ENCODE results near the gene LRRIQ3. TPM values are rescaled to one million over a fixed set of nuclear protein-coding genes. Genes with fewer than 3 reads are reported as not detected.

Gene LRRIQ3
- total and polyA plus RNA-seq, 10 of the 15 experiments (the other 5 are each of a cell fraction or from before 2014, with no cell fraction given), result 1.1 to 5.1 (median 2.7) TPM

- WGBS (ENCODE audit: insufficient coverage, insufficient replicate concordance, low lambda C conversion rate, missing lambda C conversion rate), result 0% methylated on average over 2 of the region's 2 CpGs
- FAIRE-seq (peak; percentile 87), DNase-seq (ENCODE audit: low read depth, low spot score) (peak; percentile 1), ATAC-seq (peak; percentile 63)
- SMC1A ChIA-PET (ENCODE audit: uncharacterized antibody, unreplicated experiment), result interaction anchor here (1.0 to 4.1 kb wide), 8 partner anchors 13 to 691 kb away, joined by 3 to 41 read pairs (median 4); no protein-coding TSS in a partner anchor
- no peaks in the 10 kb centered on the region for H3K4me1 ChIP-seq (ENCODE audit: control insufficient read depth, insufficient read depth, low read length)
- BruUV-seq (replicated peaks), result no TSS peak
- H3K9ac ChIP-seq (ENCODE audit: control insufficient read depth, insufficient read depth, low read length), result no peak overlapping the region
- peak; percentile 39; the same call in 1 of the 2 replicates for TF ChIP-seq SMC3 (IDR thresholded peaks at IDR 0.05; ENCODE audit: borderline replicate concordance, low read length)
- peak; percentile 69 for TF ChIP-seq RAD21 (IDR thresholded peaks at IDR 0.05; ENCODE audit: insufficient read depth, low read depth, low read length)
- no peak for TF ChIP-seq ZBED1 (IDR thresholded peaks at IDR 0.05; ENCODE audit: borderline replicate concordance)
- TF ChIP-seq CTCF (IDR thresholded peaks at IDR 0.05 in 2 of 3, conservative IDR thresholded peaks at IDR 0.05 in 1 of 3; ENCODE audit: control insufficient read depth in 2 of 3, extremely low read depth in 1 of 3, insufficient read depth in 1 of 3, low read depth in 3 of 3, low read length in 3 of 3), result peak in 2 of 3 experiments; percentile 31 to 56; a peak in 3 of 6 replicates
- POLR2A ChIA-PET, result no interaction called here
- no peaks in the 10 kb centered on the region for H3K9me3 ChIP-seq (replicated peaks; ENCODE audit: control insufficient read depth, insufficient read depth, low read length)
- H4K20me1 ChIP-seq (ENCODE audit: control insufficient read depth, insufficient read depth), result no peaks in the 10 kb centered on the region
- no peaks in the 10 kb centered on the region for H3K27me3 ChIP-seq (replicated peaks in 1 of 2; ENCODE audit: control insufficient read depth in 2 of 2, insufficient read depth in 2 of 2, low read length in 1 of 2)
- no peaks in the 10 kb centered on the region for H3K36me3 ChIP-seq (ENCODE audit: control insufficient read depth in 2 of 2, insufficient read depth in 2 of 2, low read length in 1 of 2)
- H3K4me3 ChIP-seq, result no peak overlapping the region
- intact Hi-C loops (cut with micrococcal nuclease; ENCODE audit: unreplicated experiment), result loop anchor here (1.0 kb wide), 1 partner anchor 158 kb away; no protein-coding TSS in a partner anchor
- no peak overlapping the region for H3K4me2 ChIP-seq (ENCODE audit: control insufficient read depth, insufficient read depth)
- no peak overlapping the region for H2AFZ ChIP-seq (ENCODE audit: control insufficient read depth, low read depth, low read length)
- RAD21 ChIA-PET (ENCODE audit: unreplicated experiment), result interaction anchor here (0.6 to 2.0 kb wide), 3 partner anchors 16 to 691 kb away, joined by 3 to 14 read pairs (median 3); no protein-coding TSS in a partner anchor
- no peaks in the 10 kb centered on the region for H3K79me2 ChIP-seq (ENCODE audit: control insufficient read depth, insufficient read depth, low read length)
- H3K27ac ChIP-seq (ENCODE audit: control insufficient read depth, insufficient read depth), result no peak overlapping the region
- CTCF ChIA-PET, result interaction anchor here (0.6 to 4.6 kb wide), 12 partner anchors 10 to 691 kb away, joined by 3 to 55 read pairs (median 5); no protein-coding TSS in a partner anchor
- in situ Hi-C loops (cut with MboI), result loop anchor here (10.0 kb wide), 1 partner anchor 164 kb away; no protein-coding TSS in a partner anchor
These were observed 199.5 kb downstream of the LRRIQ3 start for GRCh38 chr1:73998348-73998959.
